SJCRH30 (cell line): ENCODE measurements around the gene DDX20. TPM values are rescaled to one million over a fixed set of nuclear protein-coding genes. Genes with fewer than 3 reads are reported as not detected.
A peak's percentile ranks its signal among the peaks of the same experiment; 100 is the strongest.
"Not testable (repeated sequence)": the region's sequence is repeated elsewhere in the genome, so short reads cannot be mapped to it uniquely, and the experiment has no call there.

Experiments used
- DNase-seq, 2 experiments: peaks; one replicate each; pipeline ENCODE4 v3.0.0-alpha.2; 2015 to 2020
- H3K27ac ChIP-seq: fragments of 250-450 bp; sonication (Bioruptor Pico); 2 replicates; pipeline ENCODE4 v1.5.1; 2020; ENCODE audit warnings: mild to moderate bottlenecking, moderate library complexity
- H3K27me3 ChIP-seq: fragments of 250-450 bp; sonication (Bioruptor Pico); 2 replicates; pipeline ENCODE4 v1.5.1; 2020; ENCODE audit warnings: mild to moderate bottlenecking, moderate library complexity
- H3K36me3 ChIP-seq: fragments of 250-450 bp; sonication (Bioruptor Pico); 2 replicates; pipeline ENCODE4 v1.5.1; 2020; ENCODE audit warnings: mild to moderate bottlenecking, moderate library complexity
- H3K4me1 ChIP-seq: fragments of 250-450 bp; sonication (Bioruptor Pico); 2 replicates; pipeline ENCODE4 v1.5.1; 2020; ENCODE audit warnings: mild to moderate bottlenecking, moderate library complexity
- H3K4me3 ChIP-seq: fragments of 250-450 bp; sonication (Bioruptor Pico); 2 replicates; pipeline ENCODE4 v1.5.1; 2020; ENCODE audit warnings: mild to moderate bottlenecking, moderate library complexity
- H3K9me3 ChIP-seq: fragments of 250-450 bp; sonication (Bioruptor Pico); replicated peaks from 2 replicates; pipeline ENCODE4 v1.5.1; 2020; ENCODE audit warnings: mild to moderate bottlenecking, moderate library complexity
- total RNA-seq: library from RNA; depleted of rRNA; stranded (reverse); fragments of >200 nt; shearing (Covaris generic); gene quantifications from 2 replicates; pipeline ENCODE4 v1.2.3, GENCODE V29; 2014

Gene DDX20
- total RNA-seq, 1 experiment from 2014 or later: 32.5 TPM

DNA sequence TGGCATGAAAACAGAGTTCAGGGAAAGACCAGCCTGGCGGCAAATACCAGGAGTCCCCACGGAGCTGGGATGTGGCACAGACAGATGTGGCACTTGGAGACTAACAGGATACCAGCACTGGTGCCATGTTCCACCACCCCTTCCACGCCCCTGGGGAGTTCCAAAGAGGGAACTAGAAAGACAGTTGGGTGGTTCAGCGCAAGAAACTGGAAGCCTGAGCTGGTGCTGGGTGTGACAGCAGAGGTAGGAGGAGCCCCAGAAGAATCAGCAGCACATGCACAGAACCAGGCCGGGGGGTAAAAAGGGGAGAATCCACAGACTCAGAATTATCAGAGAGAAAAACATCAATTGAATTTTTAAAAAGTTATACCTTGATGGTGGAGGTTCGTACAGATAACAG lies 22.4 kb downstream of the DDX20 start:
- DNase-seq: no peak
- Histone ChIP-seq H3K36me3 (no peaks in the 10 kb centered on the region), H3K27me3 (no peaks in the 10 kb centered on the region), H3K4me3 (no peak overlapping the region), H3K9me3 (no peaks in the 10 kb centered on the region), H3K4me1 (peaks cover 29% of the 10 kb centered on the region), H3K27ac (peak overlapping the region; percentile 61)

DNA sequence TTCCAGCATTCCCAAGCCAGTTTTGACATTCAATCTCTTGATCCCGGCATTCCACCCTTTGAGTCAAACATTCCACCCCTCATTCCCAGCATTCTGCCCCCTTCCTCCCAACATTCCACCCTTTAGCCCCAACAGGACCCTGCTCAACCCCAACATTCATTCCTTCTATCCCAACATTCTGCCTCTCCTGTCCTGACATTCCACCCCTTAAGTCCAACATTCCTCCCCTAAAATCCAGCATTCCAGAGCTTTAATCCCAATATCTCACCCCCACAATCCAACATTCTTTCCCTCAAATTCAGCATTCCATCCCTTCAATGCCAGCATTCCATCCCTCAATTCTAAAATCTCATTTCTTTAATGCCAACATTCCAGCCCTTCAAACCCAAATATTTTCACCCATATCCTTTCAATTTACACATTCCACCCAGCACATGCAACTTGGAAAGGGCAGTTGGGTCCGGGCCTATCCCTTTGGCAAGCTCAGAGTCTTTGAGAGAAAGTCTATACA lies 22.9 kb downstream of the DDX20 start:
- no peaks in the 10 kb centered on the region for H3K9me3 ChIP-seq
- H3K27ac ChIP-seq: peak overlapping the region; percentile 61
- H3K4me3 ChIP-seq: no peak overlapping the region
- H3K36me3 ChIP-seq: no peaks in the 10 kb centered on the region
- DNase-seq: peak; percentile 17 to 51
- no peaks in the 10 kb centered on the region for H3K27me3 ChIP-seq
- H3K4me1 ChIP-seq: peaks cover 29% of the 10 kb centered on the region

DNA sequence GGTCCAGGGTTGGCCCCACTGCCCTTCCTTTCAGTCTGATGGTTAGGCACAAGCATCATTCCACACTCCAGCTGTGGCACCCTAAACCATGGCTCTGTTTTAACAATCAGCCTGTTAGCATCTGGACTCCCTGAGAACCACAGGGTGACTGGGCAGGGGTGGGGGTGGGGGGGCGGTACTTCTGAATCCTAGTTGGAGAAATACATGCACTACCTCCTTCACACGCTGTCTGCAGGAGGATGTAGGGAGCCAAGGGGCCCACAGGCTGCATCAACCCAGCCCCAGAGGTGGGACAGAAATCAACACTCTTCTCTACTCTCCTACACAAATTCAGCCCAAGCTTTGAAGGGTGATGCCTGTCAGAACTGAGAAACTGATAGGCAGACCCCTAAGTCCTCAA lies 23.8 kb downstream of the DDX20 start:
- Histone ChIP-seq H3K27ac (peak overlapping the region; percentile 61; the same call in 1 of the 2 replicates), H3K27me3 (no peaks in the 10 kb centered on the region), H3K9me3 (no peaks in the 10 kb centered on the region), H3K4me3 (no peak overlapping the region), H3K4me1 (peaks cover 29% of the 10 kb centered on the region), H3K36me3 (no peaks in the 10 kb centered on the region)
- no peak for DNase-seq

DNA sequence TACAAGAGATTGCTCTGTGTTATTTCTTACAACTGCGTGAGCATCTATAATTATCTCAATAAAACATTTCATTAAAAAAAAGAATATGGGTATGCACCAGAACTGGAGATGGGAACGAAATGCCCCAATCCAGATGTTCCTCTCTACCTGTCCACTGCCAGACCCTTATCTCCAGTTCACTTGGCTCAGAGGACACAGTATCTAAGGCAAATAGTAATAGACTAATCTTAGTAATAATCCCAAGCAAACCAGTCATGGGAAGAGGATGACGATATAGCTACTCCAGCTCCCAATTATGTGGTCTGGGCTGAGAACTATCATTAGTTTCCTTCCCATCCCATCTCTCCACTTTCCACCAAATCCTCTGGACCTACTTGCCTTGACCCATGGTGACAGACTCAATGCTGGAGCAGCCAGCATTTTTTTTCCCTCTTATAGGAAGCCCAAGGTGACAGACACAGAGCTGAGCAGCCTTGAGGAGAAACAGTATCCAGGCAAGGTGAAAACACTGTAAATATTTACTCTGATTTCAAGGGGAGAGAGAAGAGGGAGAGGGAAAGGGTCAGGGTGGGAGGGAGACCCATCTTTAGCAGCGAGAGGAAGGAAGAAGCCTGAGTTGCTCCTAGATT lies 28.7 kb downstream of the DDX20 start:
- Histone ChIP-seq H3K36me3 (no peaks in the 10 kb centered on the region), H3K9me3 (no peaks in the 10 kb centered on the region), H3K4me1 (peaks cover under 1% of the 10 kb centered on the region; the same call in 1 of the 2 replicates), H3K4me3 (no peak overlapping the region), H3K27me3 (no peaks in the 10 kb centered on the region), H3K27ac (no peak overlapping the region)
- no peak for DNase-seq

DNA sequence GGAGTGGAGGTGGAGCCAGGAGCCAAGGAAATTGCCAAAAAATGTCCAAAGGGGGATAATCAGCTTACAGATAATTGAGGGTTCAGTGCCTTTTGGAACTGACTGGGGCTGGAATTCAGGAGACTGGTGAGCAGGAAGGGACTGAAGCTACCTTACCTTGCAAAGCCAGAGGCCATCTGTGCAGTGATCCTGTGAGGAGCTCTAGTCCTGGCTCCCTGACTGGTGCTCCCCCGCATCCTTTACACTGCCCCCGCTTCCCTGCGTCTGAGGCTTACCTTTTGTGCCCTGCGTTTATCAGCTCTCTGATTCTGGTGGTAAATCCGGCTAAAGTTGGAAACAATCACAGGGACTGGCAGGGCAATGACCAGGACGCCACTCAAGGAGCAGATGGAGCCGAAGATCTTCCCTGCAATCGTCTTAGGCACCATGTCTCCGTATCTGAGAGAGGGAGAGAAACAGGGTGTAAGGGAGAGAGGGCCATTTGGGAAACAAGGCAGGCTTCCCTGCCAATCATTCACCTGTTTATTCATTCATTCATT lies 31.0 kb downstream of the DDX20 start:
- H3K36me3 ChIP-seq: no peaks in the 10 kb centered on the region
- H3K27ac ChIP-seq: no peak overlapping the region
- H3K4me3 ChIP-seq: no peak overlapping the region
- H3K27me3 ChIP-seq: no peaks in the 10 kb centered on the region
- no peaks in the 10 kb centered on the region for H3K4me1 ChIP-seq
- no peaks in the 10 kb centered on the region for H3K9me3 ChIP-seq
- no peak for DNase-seq

DNA sequence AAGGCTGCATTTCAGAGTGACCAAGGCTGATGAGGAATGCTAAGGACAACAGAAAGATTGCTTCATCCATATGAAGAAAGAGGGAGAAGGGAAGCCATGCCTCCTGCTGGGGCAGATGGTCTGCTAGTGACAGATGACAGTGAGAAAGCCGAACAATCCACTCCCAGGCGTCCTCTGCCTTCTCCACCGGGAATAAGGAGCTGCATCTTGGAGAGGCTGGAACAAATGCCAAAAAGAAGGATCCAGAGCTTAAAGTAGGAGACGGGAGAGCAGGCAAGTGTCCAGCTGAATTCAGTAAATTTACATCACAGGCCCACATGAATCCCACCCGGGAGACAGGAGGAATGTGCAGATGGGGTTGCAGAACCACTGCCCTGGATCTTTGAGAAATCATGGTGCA lies 33.4 kb downstream of the DDX20 start:
- no peaks in the 10 kb centered on the region for H3K27me3 ChIP-seq
- no peak overlapping the region for H3K4me3 ChIP-seq
- H3K9me3 ChIP-seq: no peaks in the 10 kb centered on the region
- no peaks in the 10 kb centered on the region for H3K36me3 ChIP-seq
- no peak for DNase-seq
- no peaks in the 10 kb centered on the region for H3K4me1 ChIP-seq
- no peak overlapping the region for H3K27ac ChIP-seq

DNA sequence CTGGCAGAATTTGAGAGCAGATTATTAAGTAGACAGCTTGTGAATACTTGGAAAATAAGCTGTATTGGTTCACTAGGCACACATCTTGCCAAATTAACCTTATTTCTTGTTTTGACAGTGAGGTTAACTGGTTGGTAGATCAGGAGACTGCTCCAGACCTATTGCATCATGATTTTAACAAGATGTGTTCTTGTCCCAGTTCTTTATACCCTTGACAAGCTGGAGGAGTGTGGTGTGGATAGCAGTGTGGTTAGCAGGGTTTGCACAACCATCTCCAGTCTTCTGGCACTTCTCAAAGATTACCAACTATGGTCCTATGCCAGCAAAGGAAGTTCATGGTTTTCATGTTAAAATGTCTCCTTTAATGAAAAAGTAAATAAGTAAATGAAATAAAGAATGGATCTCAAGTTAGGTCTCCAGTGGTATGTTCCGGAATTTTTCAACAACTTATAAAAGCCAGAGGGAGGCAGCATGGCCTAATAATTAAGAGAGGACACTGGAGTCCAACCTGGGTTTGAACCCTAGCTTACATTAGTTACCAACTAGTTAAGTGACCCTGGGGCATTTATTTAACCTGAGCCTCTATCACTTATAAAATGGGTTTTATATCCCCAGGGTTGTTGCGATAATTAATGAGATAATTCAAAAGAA lies 34.1 kb downstream of the DDX20 start:
- Histone ChIP-seq H3K36me3 (no peaks in the 10 kb centered on the region), H3K27ac (no peak overlapping the region), H3K4me3 (no peak overlapping the region), H3K9me3 (no peaks in the 10 kb centered on the region), H3K4me1 (no peaks in the 10 kb centered on the region), H3K27me3 (no peaks in the 10 kb centered on the region)
- peak in 1 of 2 experiments; percentile 17 for DNase-seq

DNA sequence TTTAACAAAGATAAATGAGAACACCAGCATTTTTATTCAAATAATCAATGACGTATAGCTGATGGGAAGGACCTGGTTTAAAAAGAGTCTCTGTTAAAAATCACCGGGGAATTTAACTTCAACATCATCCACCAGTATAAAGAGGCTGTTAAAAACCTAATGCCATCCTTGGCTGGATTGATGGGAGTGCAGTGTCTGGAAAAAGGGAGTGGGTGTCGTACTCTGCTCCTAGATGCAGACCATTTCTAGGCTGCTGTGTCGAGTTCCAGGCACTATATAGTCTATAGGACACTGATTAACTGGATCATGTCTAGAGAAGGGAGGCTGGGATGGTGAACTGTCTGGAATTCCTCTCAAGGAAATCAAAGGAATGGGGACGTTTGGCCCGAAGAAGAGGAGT lies 36.1 kb downstream of the DDX20 start:
- no peak for DNase-seq
- Histone ChIP-seq H3K36me3 (no peaks in the 10 kb centered on the region), H3K4me3 (no peak overlapping the region), H3K27me3 (no peaks in the 10 kb centered on the region), H3K27ac (no peak overlapping the region), H3K9me3 (no peaks in the 10 kb centered on the region), H3K4me1 (no peaks in the 10 kb centered on the region)

DNA sequence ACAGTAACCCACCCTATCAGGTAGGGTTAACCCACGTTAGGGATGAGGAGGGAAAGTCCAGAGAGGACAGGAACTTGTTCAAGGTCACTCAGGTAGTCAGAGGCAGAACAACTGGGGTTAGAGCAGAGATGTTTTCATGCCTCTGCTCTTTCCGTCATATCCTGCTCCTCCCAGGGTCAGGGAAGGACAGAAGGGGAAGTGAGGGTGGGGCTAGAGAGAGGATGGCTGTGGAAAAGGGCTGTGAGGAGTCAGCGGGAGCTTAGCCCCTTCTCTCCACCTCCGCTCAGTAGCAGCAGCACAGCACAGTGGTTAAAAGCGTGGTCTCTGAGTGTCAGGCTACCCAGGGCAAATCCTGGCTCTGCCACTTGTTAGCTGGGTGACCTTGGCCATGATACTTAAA lies 36.5 kb downstream of the DDX20 start:
- no peak overlapping the region for H3K27ac ChIP-seq
- H3K27me3 ChIP-seq: no peaks in the 10 kb centered on the region
- H3K36me3 ChIP-seq: no peaks in the 10 kb centered on the region
- no peak overlapping the region for H3K4me3 ChIP-seq
- no peak for DNase-seq
- no peaks in the 10 kb centered on the region for H3K4me1 ChIP-seq
- no peaks in the 10 kb centered on the region for H3K9me3 ChIP-seq

DNA sequence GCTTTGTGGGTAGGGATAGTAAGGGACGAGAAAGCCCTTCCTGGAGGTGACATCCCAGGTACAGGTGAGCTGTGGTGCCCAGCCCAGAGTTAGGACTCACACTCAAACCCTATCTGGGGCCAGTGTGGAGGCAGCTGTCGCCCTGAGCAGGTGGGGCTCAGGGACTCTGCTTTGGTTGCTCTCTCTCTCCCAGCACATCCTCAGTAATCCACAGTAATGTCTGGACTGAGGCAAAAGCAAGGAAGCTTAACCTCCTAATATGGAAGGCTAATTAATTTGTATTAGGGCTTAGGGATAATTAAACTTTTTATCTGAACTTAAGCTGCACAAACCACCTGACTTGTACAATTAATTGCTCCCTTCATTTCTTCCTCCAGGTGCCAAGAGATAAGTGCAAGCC lies 38.2 kb downstream of the DDX20 start:
- no peak for DNase-seq
- no peak overlapping the region for H3K4me3 ChIP-seq
- no peaks in the 10 kb centered on the region; the same call in 1 of the 2 replicates for H3K9me3 ChIP-seq
- H3K27me3 ChIP-seq: no peaks in the 10 kb centered on the region
- H3K27ac ChIP-seq: no peak overlapping the region
- H3K4me1 ChIP-seq: no peaks in the 10 kb centered on the region
- no peaks in the 10 kb centered on the region for H3K36me3 ChIP-seq

DNA sequence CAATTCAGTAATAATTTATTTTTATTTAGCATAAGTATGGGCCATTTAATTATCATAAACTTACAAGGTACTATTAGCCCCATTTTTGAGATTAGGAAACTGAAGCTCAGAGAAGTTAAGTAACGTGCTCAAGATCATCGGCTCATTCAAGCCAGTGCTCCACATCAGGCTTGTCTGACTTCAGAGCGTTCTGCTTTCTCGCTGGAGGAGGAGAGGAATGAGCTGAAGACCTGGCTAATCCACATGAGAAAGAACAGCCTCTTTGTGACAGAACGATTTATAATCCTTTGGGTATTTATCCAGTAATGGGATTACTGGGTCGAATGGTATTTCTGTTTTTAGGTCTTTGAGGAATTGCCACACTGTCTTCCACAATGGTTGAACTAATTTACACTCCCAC lies 39.7 kb downstream of the DDX20 start:
- Histone ChIP-seq H3K4me3 (no peak overlapping the region), H3K27ac (no peak overlapping the region), H3K9me3 (no peaks in the 10 kb centered on the region; the same call in 1 of the 2 replicates), H3K36me3 (no peaks in the 10 kb centered on the region), H3K4me1 (no peaks in the 10 kb centered on the region), H3K27me3 (no peaks in the 10 kb centered on the region)
- no peak for DNase-seq

DNA sequence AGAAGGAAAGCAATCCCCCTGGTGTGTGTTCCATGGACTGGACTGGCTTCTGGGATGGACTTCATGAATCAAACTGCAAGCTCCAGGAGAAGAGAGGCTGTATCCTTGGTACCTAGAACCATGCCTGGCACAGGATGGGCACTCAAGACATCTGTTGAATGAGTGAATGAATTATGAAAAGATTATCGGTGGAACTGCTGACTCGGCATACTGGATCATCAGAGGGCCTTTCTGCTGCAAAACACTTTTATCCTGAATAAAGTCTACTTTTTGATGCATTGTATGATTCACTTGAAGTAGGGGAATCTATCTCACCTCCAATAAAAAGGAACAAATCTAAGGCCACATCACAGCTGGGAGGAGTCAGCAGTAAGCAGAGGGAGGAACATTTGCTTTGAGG lies 42.9 kb downstream of the DDX20 start:
- DNase-seq: no peak
- H3K4me1 ChIP-seq: no peaks in the 10 kb centered on the region
- no peak overlapping the region for H3K27ac ChIP-seq
- no peaks in the 10 kb centered on the region for H3K36me3 ChIP-seq
- H3K9me3 ChIP-seq: no peaks in the 10 kb centered on the region; the same call in 1 of the 2 replicates
- H3K27me3 ChIP-seq: no peaks in the 10 kb centered on the region
- H3K4me3 ChIP-seq: no peak overlapping the region

DNA sequence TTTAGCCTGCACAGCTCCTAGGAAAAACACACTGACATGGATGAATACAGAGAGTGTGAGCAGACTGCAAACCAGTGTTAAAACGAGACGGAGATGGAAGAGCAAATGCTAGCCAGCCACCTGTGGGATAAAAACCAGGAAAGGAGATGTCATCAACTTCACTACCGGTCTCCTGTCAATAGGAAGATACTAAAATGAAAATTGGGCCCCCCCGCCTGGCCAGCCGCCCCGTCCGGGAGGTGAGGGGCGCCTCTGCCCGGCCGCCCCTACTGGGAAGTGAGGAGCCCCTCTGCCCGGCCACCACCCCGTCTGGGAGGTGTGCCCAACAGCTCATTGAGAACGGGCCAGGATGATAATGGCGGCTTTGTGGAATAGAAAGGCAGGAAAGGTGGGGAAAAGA lies 44.0 kb downstream of the DDX20 start:
- not testable (repeated sequence) for H3K9me3 ChIP-seq, H3K27me3 ChIP-seq, H3K4me1 ChIP-seq, H3K27ac ChIP-seq, H3K36me3 ChIP-seq, H3K4me3 ChIP-seq, DNase-seq

DNA sequence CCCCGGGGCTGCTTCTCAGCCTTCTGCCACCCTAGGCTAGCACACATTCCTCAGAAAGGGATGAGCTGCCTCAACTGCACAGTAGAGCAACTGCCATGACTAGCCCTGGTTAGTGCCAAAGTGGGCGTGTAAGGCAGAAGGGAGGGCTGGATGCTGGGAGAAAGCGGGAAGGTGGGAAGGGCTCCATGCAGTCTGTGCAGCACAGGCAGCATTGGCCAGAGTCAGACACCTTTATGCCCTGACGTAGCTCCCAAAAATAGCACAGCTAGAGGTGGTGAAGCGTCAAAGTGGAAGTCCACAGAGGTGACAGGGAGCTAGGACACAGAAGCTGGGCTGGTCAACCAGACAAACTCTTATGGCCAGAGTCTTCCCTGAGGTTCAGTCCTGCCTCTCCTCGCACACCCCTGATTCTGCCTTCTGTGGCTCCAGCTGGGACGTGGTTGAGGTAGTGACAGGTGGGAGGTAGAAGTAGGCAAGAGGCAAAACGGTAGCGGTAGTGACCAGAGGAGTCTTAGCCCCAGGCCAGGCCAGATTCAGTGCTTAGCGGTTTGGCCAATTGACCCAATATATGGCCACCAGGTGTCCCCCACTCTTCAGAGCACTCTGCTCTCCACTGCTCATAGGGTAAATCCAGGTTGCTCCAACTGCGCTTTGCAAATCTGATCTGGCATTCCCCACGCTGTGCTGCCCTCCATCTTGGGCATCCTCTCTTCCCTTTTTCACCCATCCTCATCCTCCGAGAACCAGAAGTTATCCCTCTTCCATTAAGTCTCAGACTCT lies 45.6 kb downstream of the DDX20 start:
- DNase-seq: peak in 1 of 2 experiments; percentile 16

DNA sequence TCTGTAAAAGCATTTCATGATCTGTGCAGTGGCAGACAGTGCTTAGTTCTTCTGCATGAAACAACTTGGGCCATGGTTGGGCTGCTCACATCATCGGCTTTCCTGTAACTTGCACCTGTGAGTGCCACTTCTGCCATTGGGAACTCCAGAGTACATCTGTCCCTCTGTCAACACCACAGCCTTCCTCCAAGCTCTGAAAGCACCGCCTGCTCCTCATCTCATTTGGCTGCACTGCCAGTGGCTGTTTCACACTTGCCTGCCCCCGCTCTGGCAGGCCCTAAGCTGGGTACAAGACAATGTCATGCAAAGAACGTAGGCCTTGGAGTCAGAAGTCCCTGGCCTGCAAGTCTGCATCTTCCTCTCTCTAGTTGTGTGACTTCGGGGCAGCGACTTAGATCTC lies 46.4 kb downstream of the DDX20 start:
- H3K36me3 ChIP-seq: no peaks in the 10 kb centered on the region
- no peak overlapping the region for H3K27ac ChIP-seq
- no peaks in the 10 kb centered on the region for H3K4me1 ChIP-seq
- DNase-seq: no peak
- no peaks in the 10 kb centered on the region; the same call in 1 of the 2 replicates for H3K9me3 ChIP-seq
- no peak overlapping the region for H3K4me3 ChIP-seq
- no peaks in the 10 kb centered on the region for H3K27me3 ChIP-seq

More for the DNA sequence above, 45.6 kb downstream of the DDX20 start:
- Histone ChIP-seq H3K9me3 (no peaks in the 10 kb centered on the region; the same call in 1 of the 2 replicates), H3K4me3 (no peak overlapping the region), H3K27me3 (no peaks in the 10 kb centered on the region), H3K36me3 (no peaks in the 10 kb centered on the region), H3K4me1 (no peaks in the 10 kb centered on the region), H3K27ac (no peak overlapping the region)
